ENCODE data around the gene MAPKAPK2.
"Not testable (repeated sequence)": the region's sequence is repeated elsewhere in the genome, so short reads cannot be mapped to it uniquely, and the experiment has no call there.

DNA sequence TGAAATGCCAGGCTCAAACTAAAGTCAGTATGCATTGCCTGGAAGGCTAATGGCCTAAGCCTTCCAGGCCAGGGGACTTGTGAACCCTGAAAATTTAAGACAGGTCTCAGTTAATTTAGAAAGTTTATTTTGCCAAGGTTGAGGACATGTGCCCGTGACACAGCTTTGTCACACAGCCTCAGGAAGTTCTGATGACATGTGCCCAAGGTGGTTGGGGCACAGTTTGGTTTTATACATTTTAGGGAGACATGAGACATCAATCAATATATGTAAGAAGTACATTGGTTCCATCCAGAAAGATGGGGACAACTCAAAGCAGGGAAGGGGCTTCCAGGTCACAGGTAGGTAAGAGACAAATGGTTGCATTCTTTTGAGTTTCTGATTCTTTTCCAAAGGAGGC lies 81.1 kb downstream of the MAPKAPK2 start:
- TF ChIP-seq POLR2A, POLR2AphosphoS5 (IDR thresholded peaks at IDR 0.05): not testable (repeated sequence)
- TF ChIP-seq, protein P1, sequence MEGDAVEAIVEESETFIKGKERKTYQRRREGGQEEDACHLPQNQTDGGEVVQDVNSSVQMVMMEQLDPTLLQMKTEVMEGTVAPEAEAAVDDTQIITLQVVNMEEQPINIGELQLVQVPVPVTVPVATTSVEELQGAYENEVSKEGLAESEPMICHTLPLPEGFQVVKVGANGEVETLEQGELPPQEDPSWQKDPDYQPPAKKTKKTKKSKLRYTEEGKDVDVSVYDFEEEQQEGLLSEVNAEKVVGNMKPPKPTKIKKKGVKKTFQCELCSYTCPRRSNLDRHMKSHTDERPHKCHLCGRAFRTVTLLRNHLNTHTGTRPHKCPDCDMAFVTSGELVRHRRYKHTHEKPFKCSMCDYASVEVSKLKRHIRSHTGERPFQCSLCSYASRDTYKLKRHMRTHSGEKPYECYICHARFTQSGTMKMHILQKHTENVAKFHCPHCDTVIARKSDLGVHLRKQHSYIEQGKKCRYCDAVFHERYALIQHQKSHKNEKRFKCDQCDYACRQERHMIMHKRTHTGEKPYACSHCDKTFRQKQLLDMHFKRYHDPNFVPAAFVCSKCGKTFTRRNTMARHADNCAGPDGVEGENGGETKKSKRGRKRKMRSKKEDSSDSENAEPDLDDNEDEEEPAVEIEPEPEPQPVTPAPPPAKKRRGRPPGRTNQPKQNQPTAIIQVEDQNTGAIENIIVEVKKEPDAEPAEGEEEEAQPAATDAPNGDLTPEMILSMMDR (IDR thresholded peaks at IDR 0.05), result not testable (repeated sequence)

Measured in upper lobe of left lung (tissue), 4 donors.